IPS DF 4.7 (cell line): ENCODE data around the gene SIL1.
"Not testable (repeated sequence)": the region's sequence is repeated elsewhere in the genome, so short reads cannot be mapped to it uniquely, and the experiment has no call there.

Experiments
- DNase-seq: peaks from one replicate; pipeline ENCODE4 v3.0.0-alpha.2; 2013; ENCODE audit warnings: low spot score; ENCODE audit errors: extremely low read depth

SIL1 gene

GRCh38 chr5:139204196-139204595, 6.0 kb upstream of the SIL1 start:
- DNase-seq: no peak

DNA sequence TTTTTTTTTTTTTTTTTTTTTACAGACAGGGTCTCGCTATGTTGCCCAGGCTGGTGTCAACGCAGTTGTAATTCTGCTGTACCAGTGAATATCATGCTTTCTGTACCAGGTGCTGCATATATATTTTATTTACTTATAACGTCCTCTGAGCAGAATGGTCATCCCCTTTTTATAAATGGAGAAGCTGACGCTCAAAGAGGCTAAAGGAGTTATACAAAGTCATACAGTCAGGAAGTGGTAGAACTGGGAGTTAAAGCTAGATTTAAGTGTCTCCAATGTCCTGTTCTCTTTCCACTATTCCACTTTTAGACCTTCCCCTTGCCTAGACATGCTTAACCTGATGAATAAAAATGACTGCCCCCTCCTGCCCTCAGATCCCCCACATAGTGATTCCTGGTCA, 1.2 kb upstream of the SIL1 start:
- no peak for DNase-seq

DNA sequence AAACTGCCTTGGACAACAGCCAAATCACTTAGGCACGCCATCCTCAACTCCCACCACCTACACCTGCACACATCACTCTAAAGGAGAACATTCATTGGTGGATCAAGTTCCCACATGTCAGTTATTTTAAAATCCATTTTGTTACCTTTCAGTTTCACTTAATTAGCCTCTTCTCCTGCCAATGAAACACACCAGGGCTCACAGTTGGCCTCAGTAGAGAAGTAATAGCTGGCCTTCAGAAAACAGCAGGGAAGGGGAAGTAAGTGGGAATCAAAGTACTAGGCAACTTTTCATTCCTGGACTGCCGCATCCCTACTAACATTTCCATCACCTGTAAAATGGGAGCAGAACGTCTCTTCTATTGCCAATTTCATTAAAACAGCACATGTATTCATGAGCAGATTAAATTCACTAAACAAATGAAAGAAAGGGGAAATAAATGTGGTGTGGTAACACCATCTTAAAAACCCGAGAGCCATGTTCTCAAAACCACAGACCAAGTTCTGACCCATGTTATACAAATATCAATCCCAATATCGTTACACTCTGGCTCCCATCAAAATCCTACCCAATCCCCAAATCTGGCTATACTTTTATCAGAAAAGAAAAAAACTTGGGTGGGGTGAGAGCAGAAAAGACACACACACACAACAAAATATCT, 1.7 kb downstream of the SIL1 start:
- no peak for DNase-seq

- no peak for DNase-seq
Observed at GRCh38 chr5:139194486-139194885, 3.7 kb downstream of the SIL1 start.

GRCh38 chr5:139193928-139194327, 4.2 kb downstream of the SIL1 start:
- no peak for DNase-seq

DNA sequence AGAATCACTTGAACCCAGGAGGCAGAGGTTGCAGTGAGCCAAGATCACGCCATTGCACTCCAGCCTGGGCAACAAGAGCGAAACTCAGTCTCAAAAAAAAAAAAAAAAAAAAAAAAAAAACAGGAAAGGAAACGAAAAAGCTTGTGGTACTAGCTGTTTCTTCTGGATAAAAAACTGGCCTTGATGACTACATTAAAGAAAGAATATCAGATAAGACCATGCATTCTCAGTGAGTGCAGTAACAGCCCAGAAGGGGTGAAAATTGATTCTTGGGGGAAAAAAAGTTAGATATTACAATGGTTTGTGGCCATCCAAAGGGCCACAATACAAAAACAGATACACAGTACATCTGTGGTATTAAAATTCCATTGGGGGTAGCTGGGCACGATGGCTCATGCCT, 5.3 kb downstream of the SIL1 start:
- DNase-seq: not testable (repeated sequence)

GRCh38 chr5:139191954-139192353, 6.2 kb downstream of the SIL1 start:
- not testable (repeated sequence) for DNase-seq

DNA sequence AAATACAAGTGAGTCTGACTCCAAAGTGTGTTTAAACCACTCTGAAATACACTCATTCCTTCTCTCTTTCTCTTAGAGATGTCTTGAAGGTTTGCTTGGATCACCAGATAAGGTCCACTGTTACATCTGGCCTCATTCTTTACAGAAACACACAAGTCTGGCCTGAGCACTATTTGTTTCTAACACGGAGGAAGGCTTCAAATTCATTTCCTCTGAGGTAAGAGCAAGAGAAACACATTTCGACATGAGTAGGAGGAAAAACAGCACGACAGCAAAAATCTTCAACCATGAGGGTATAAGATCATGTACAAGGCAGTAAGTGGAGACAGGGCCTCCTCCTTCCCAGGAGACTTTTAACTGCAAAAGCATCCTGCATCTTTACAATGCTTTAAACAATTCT, 8.0 kb downstream of the SIL1 start:
- DNase-seq: no peak

- no peak for DNase-seq
Observed at GRCh38 chr5:139188558-139189270, 9.5 kb downstream of the SIL1 start.

DNA sequence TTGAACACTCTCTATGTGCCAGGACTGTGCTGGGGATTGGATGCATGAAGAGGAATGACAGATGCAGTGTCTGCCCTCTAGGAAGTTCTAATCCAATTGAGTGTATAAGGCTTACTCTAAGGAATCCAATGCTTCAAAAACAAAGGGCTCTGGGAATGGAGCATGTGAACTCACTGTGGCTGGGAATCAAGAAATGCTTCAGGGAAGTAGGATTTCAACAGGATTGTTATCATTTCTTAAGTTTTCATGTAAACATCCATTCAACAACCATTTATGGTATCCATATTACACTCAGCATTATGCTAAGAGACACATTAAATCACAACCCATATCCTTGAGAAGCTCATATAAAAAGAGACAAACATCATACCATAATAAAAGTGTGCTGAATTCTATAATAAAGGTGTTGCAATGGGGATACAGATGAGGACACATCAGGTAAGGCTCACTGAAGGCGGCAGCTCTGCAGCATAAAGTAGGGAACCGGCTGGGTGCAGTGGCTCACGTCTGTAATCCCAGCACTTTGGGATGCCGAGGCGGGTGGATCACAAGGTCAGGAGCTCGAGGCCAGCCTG, 11.3 kb downstream of the SIL1 start:
- no peak for DNase-seq

GRCh38 chr5:139186261-139186660, 11.9 kb downstream of the SIL1 start:
- DNase-seq: no peak

GRCh38 chr5:139185589-139185988, 12.6 kb downstream of the SIL1 start:
- DNase-seq: no peak

GRCh38 chr5:139183502-139183901, 14.7 kb downstream of the SIL1 start:
- DNase-seq: no peak

GRCh38 chr5:139182528-139183296, 15.5 kb downstream of the SIL1 start:
- no peak for DNase-seq

- DNase-seq: no peak
Observed at GRCh38 chr5:139181835-139182452, 16.2 kb downstream of the SIL1 start.

GRCh38 chr5:139181322-139181730, 16.8 kb downstream of the SIL1 start:
- DNase-seq: no peak

GRCh38 chr5:139180850-139181249, 17.3 kb downstream of the SIL1 start:
- no peak for DNase-seq

- not testable (repeated sequence) for DNase-seq
Observed at GRCh38 chr5:139179778-139180513, 18.2 kb downstream of the SIL1 start.

- no peak for DNase-seq
Observed at GRCh38 chr5:139178935-139179334, 19.2 kb downstream of the SIL1 start.

DNA sequence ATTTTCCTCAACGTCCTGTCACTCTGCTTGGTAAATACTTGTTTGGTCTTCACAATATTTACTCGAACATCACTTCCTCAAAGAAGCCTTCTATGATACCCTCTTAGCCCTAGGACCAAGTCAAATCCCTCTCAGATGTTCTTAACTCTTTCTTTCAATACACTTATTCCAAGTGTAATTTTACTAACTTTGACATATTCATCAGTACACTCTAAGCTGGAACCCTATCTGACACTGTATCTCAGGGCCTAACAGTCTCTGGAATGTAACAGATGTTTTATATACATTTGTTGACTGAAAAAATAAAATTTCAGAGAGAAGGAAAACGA, 19.6 kb downstream of the SIL1 start:
- DNase-seq: no peak
